Sigmoid colon (tissue), 7 donors: Measurements from ENCODE around the gene MAL. TPM values are rescaled to one million over a fixed set of nuclear protein-coding genes. Genes with fewer than 3 reads are reported as not detected.

ENCODE experiments used
- DNase-seq: peaks from one replicate; pipeline ENCODE4 v3.0.0-alpha.2; 2019
- H3K27ac ChIP-seq, 4 donors: fragments of 200-600 bp; sonication (generic); one replicate each; pipeline ENCODE4 v1.5.1; 2016 to 2019; ENCODE audit warnings: mild to moderate bottlenecking in 1 of 4
- H3K27me3 ChIP-seq, 3 donors: fragments of 200-600 bp; sonication (generic); one replicate each; pipeline ENCODE4 v1.5.1; 2019; ENCODE audit warnings: mild to moderate bottlenecking in 1 of 3
- H3K36me3 ChIP-seq, 4 donors: fragments of 200-600 bp; sonication (generic); one replicate each; pipeline ENCODE4 v1.5.1; 2016 to 2019
- H3K4me1 ChIP-seq, 4 donors: fragments of 200-600 bp; sonication (generic); one replicate each; pipeline ENCODE4 v1.5.1; 2017 to 2019
- H3K4me3 ChIP-seq, 4 donors: fragments of 200-600 bp; sonication (generic); one replicate each; pipeline ENCODE4 v1.5.1; 2017 to 2019; ENCODE audit warnings: mild to moderate bottlenecking in 2 of 4, moderate library complexity in 1 of 4
- H3K9me3 ChIP-seq, 4 donors: fragments of 200-600 bp in 3 of 4; sonication (generic) in 3 of 4; one replicate each; pipeline versions ENCODE4 v1.5.1 to v1.6.1; 2013 to 2019
- EP300 ChIP-seq, 4 donors: sonication (generic); formaldehyde crosslinking; IDR thresholded peaks; one replicate each; pipeline ENCODE4 v1.6.1; 2017; ENCODE audit warnings: antibody characterized with exemption in 4 of 4
- POLR2A ChIP-seq, 2 donors: fragments of 450-650 bp; IDR thresholded peaks; one replicate each; pipeline ENCODE4 v1.6.1; 2016; ENCODE audit warnings: antibody characterized with exemption in 2 of 2, mild to moderate bottlenecking in 2 of 2, moderate library complexity in 2 of 2
- POLR2AphosphoS5 ChIP-seq, 4 donors: sonication (generic); formaldehyde crosslinking; IDR thresholded peaks; one replicate each; pipeline ENCODE4 v1.6.1; 2017; ENCODE audit warnings: antibody characterized with exemption in 4 of 4
- WGBS, 2 donors: extraction: QIAGEN DNeasy Blood & Tissue Kit; methylation state at CpG; one replicate each; pipeline ENCODE4 v1.1.7; 2013; 5-methylcytosine and 5-hydroxymethylcytosine counted together
- intact Hi-C: fragments of 100-400 bp; cut with DNase I; formaldehyde crosslinking; loops from one replicate; pipeline ENCODE4 v1.15.1; 2023
- polyA plus RNA-seq, 3 donors: library from polyadenylated mRNA; stranded (reverse); fragments of 200-250 nt; gene quantifications; one replicate each; pipeline ENCODE4 v1.2.3, GENCODE V29; 2013
- total RNA-seq, 4 donors: library from RNA; depleted of rRNA; stranded (reverse); fragments of >200 nt; gene quantifications; one replicate each; pipeline ENCODE4 v1.1.0, GENCODE V29; 2016
- TF ChIP-seq, protein P1 (sequence below), 4 experiments: fragments of 450-650 bp in 3 of 4; fragments of 200-600 bp in 1 of 4; IDR thresholded peaks; one replicate each; pipeline ENCODE4 v1.5.1; 2016 to 2019; ENCODE audit warnings: antibody characterized with exemption in 4 of 4, mild to moderate bottlenecking in 3 of 4, moderate library complexity in 2 of 4
- donor health status: healthy with polysubstance abuse.
- donor health status: Bipolar disorder and iron deficiency.
- donor health status: healthy.

The MAL gene
- total and polyA plus RNA-seq, 7 donors: 0.69 to 28.9 (median 8.4) TPM

DNA sequence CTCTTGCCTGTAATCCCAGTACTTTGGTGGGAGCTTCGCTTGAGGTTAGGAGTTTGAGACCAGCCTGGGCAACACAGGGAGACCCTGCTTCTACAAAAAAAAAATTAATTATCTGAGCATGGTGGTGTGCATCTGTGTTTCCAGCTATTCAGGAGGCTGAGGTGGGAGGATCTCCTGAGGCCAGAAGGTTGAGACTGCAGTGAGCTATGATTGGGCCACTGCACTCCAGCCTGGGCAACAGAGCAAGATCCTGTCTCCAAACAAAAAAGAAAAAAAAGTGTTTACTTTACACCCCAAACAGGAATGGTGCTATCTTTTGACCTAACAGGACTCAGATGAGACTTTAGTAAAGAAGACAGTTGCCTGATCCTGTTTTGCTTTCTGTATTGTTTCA is 35.6 kb downstream of the MAL start:
- TF ChIP-seq POLR2A (IDR thresholded peaks at IDR 0.05): no peak
- TF ChIP-seq EP300 (IDR thresholded peaks at IDR 0.05): no peak
- Histone ChIP-seq H3K36me3 (no peaks in the 10 kb centered on the region), H3K9me3 (no peaks in the 10 kb centered on the region), H3K27ac (no peak overlapping the region), H3K27me3 (peaks cover 0 to 6% (median 0%) of the 10 kb centered on the region in 3 donors), H3K4me3 (no peak overlapping the region), H3K4me1 (no peaks in the 10 kb centered on the region)
- WGBS, 2 donors: 87 to 91% methylated on average over 1 of the region's 1 CpG
- no peak for DNase-seq
- intact Hi-C loops: no loop called here

DNA sequence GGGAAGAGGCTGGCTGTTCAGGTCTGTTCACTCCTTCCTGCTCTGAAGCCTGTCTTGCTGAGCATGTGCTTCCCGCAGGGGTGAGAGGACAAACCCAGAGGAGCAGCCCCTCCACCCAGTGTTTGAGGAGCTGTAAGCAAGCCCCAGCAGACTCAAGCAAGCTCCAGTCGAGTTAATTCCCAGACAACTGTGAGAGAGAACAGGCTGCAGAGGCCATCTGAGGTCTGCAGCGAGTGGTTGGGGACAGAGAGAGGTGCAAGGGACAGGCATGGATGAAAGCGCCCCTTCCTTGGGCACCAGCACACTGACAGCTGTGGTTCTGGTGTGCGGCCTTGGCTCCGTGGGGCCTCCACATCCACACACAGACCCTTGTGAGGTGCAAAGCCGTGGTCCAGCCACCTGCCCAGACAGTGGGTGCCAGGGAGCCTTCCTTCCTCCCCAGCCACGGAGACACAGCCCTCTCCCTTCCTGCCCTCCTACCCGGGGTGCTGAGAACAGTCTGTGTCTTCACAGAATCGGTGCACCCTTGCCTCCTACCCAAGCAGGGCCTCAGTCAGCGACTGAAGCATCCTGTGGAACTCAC is 36.2 kb downstream of the MAL start:
- peak; percentile 21 for DNase-seq
- Histone ChIP-seq H3K27ac (no peak overlapping the region), H3K9me3 (no peaks in the 10 kb centered on the region), H3K27me3 (peaks cover 0 to 3% (median 0%) of the 10 kb centered on the region in 3 donors), H3K36me3 (no peaks in the 10 kb centered on the region), H3K4me1 (no peaks in the 10 kb centered on the region), H3K4me3 (no peak overlapping the region)
- intact Hi-C loops: no loop called here
- 60 to 77% methylated on average over 11 of the region's 11 CpGs for WGBS, 2 donors
- TF ChIP-seq EP300 (IDR thresholded peaks at IDR 0.05): no peak
- TF ChIP-seq POLR2A (IDR thresholded peaks at IDR 0.05): no peak
- TF ChIP-seq, protein P1, sequence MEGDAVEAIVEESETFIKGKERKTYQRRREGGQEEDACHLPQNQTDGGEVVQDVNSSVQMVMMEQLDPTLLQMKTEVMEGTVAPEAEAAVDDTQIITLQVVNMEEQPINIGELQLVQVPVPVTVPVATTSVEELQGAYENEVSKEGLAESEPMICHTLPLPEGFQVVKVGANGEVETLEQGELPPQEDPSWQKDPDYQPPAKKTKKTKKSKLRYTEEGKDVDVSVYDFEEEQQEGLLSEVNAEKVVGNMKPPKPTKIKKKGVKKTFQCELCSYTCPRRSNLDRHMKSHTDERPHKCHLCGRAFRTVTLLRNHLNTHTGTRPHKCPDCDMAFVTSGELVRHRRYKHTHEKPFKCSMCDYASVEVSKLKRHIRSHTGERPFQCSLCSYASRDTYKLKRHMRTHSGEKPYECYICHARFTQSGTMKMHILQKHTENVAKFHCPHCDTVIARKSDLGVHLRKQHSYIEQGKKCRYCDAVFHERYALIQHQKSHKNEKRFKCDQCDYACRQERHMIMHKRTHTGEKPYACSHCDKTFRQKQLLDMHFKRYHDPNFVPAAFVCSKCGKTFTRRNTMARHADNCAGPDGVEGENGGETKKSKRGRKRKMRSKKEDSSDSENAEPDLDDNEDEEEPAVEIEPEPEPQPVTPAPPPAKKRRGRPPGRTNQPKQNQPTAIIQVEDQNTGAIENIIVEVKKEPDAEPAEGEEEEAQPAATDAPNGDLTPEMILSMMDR (IDR thresholded peaks at IDR 0.05): no peak
- no peak for TF ChIP-seq POLR2AphosphoS5 (IDR thresholded peaks at IDR 0.05)

DNA sequence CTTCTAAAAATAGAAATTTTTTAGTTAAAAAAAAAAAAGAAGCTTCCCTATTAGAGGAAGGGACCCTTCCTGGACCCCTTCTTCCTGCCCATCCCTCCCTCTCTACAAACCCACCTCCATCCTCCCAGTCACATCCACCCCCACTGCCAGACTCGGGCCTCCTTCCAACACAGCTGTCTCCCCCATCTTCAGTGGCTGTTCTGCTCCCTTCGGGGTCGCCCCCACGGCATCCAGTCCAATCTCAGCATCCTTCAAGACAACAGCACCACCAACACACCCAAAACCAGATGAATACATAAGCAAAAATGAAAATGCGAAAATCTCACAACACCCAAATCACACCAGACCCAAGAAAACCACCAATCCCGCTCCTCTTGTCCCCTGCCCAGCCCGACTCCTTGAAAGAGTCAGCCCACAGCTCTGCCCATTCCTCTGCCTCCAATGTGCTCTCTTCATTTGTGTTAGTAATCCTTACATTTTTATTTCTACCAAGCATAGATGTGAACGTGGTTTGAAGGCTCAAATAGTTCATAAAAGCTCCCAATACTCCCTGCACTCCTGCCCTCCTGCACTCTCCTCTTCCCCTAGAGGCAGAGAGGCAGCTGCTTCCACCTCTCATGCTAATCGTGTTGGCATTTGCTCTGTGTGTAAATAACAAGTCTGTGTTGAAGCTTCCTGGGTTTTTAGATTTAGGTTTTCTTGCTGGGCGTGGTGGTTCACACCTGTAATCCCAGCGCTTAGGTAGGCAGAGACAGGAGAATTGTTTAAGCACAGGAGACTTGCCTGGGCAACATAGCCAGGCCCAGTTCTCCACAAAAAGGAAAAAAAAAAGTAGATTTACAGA is 37.0 kb downstream of the MAL start:
- 58 to 70% methylated on average over 11 of the region's 11 CpGs for WGBS, 2 donors
- TF ChIP-seq EP300 (IDR thresholded peaks at IDR 0.05): no peak
- no peak for TF ChIP-seq POLR2A (IDR thresholded peaks at IDR 0.05)
- TF ChIP-seq POLR2AphosphoS5 (IDR thresholded peaks at IDR 0.05): no peak
- TF ChIP-seq, protein P1 (IDR thresholded peaks at IDR 0.05): no peak
- Histone ChIP-seq H3K36me3 (no peaks in the 10 kb centered on the region), H3K27ac (no peak overlapping the region), H3K9me3 (no peaks in the 10 kb centered on the region), H3K4me1 (no peaks in the 10 kb centered on the region), H3K27me3 (no peaks in the 10 kb centered on the region), H3K4me3 (no peak overlapping the region)
- DNase-seq: peak; percentile 18
- intact Hi-C loops: no loop called here

DNA sequence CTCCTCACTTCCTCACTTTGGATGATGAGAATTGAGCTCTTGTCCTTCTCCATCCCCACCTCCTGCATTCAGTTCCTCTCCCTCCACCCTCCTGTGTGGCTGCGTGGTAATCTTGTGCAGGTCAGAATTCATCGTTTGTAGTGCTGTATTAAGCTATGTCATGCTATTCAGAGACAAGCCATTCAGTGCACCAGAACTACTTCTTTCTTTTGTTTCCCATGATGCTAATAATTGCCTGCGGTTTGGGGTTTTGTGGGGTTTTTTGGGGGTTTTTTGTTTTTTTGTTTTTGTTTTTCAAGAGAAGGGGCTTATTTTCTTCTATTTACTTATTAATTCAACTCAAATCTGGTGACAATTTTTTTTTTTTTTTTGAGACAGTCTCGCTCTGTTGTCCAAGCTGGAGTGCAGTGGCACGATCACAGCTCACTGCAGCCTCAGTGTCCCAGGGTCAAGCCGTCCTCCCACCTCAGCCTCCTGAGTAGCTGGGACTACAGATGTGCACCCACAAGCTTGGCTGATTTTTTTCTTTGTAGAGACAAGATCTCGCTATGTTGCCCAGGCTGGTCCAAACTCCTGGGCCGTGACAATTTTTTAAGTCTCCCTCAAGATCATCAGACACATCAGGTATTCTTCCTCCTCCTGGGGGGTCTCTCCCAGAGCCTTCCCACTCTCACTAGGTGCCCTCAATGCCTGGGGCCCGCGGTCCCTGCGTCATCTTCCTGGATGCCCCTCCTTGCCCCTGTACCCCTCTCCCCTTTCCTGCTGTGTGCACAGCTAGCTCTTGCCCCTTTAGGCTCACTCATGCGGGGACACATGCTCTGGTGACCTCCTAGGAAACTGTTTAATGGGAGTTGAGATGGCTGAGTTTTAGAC is 37.8 kb downstream of the MAL start:
- intact Hi-C loops: no loop called here
- Histone ChIP-seq H3K4me1 (no peaks in the 10 kb centered on the region), H3K27me3 (no peaks in the 10 kb centered on the region), H3K4me3 (no peak overlapping the region), H3K36me3 (no peaks in the 10 kb centered on the region), H3K27ac (no peak overlapping the region), H3K9me3 (no peaks in the 10 kb centered on the region)
- WGBS, 2 donors: 77 to 78% methylated on average over 12 of the region's 12 CpGs
- peak; percentile 40 for DNase-seq
- TF ChIP-seq, protein P1 (IDR thresholded peaks at IDR 0.05): no peak
- TF ChIP-seq POLR2A (IDR thresholded peaks at IDR 0.05) (no peak), EP300 (IDR thresholded peaks at IDR 0.05) (no peak), POLR2AphosphoS5 (IDR thresholded peaks at IDR 0.05) (no peak)

DNA sequence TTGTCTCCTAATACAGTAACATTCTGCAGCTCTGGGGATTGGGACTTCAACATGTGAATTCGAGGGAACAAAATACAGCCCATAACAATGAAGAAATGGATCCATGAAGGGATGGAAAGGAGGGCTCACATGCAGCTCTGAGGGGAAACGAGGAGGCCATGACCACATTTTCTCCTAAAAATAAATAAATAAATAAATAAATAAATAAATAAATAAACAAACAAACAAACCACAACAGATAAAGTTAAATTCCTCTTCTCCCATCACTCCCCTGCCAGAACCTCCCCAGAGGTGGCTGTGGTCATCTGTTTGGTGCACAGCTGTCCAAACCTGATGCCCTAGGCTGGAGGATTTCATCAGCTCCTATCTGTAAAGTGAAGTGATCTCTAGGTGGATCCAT is 42.7 kb downstream of the MAL start:
- Histone ChIP-seq H3K27ac (no peak overlapping the region), H3K27me3 (peaks cover 0 to 11% (median 0%) of the 10 kb centered on the region in 3 donors), H3K4me3 (no peak overlapping the region), H3K9me3 (no peaks in the 10 kb centered on the region), H3K36me3 (no peaks in the 10 kb centered on the region), H3K4me1 (no peaks in the 10 kb centered on the region)
- 71 to 80% methylated on average over 2 of the region's 2 CpGs for WGBS, 2 donors
- TF ChIP-seq, protein P1 (IDR thresholded peaks at IDR 0.05): no peak
- TF ChIP-seq POLR2A (IDR thresholded peaks at IDR 0.05): no peak
- TF ChIP-seq POLR2AphosphoS5 (IDR thresholded peaks at IDR 0.05): no peak
- TF ChIP-seq EP300 (IDR thresholded peaks at IDR 0.05): no peak
- intact Hi-C loops: no loop called here
- peak; percentile 10 for DNase-seq
